Stimulated activated CD4-positive, alpha-beta T cell treated with anti-CD3 and anti-CD28 coated beads, Interleukin-4, amount 100 ng/mL, for 48 hours (primary cell): ENCODE data around the gene MAP1LC3C.
"Not testable (repeated sequence)": the region's sequence is repeated elsewhere in the genome, so short reads cannot be mapped to it uniquely, and the experiment has no call there.

Source experiments
- DNase-seq, 2 donors: peaks; one replicate each; pipeline ENCODE4 v3.0.0-alpha.2; 2020; ENCODE audit warnings: low read depth in 2 of 2

MAP1LC3C gene

GRCh38 chr1:241992734-241993133 is 6.2 kb downstream of the MAP1LC3C start:
- DNase-seq: no peak

- DNase-seq: no peak
Observed at GRCh38 chr1:241990040-241990439, 8.9 kb downstream of the MAP1LC3C start.

- DNase-seq: not testable (repeated sequence)
Observed at GRCh38 chr1:241988389-241988930, 10.4 kb downstream of the MAP1LC3C start.

GRCh38 chr1:241985787-241986186 is 13.1 kb downstream of the MAP1LC3C start:
- DNase-seq: peak in 1 of 2 donors; percentile 4

DNA sequence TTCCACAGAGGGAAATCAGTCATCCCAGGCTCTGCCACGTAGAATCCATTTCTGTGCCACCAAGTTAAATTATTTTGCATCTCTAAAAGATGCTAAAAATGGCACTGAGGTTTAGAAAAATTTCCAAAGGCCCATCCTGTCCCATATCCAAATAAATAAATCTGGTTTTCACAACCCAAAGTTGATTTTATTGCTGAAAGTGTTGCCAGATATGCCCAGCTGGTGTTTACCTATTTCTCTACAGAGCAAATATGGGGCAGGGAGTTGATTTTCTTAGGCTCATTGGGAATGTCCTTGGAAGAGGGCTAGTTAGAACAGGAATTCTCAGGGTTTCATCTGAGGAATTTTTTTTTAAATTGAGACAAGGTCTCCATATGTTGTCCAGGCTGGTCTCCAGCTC is 19.0 kb downstream of the MAP1LC3C start:
- no peak for DNase-seq

GRCh38 chr1:241979071-241979470 is 19.8 kb downstream of the MAP1LC3C start:
- no peak for DNase-seq

DNA sequence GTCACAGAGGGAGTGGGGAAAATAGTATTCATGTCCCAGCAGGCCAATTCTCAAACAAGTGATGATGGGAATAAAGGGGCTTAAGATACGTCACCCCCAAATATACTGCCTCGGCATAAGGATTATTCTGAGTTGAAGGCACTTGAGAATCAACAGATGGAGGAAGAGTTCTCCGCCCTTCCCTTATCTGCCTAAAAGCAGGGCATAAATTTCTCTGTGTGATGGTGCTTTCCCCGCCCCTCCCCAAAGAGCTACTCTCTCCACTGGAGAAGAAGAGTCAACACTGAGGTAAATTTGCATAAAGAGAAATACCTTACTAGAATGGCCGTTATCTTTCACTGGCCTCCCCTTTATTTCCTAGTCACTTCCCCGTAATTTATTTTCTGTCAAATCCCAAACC is 22.7 kb downstream of the MAP1LC3C start:
- DNase-seq: no peak

- DNase-seq: no peak
Observed at GRCh38 chr1:241972703-241973369, 26.1 kb downstream of the MAP1LC3C start.

DNA sequence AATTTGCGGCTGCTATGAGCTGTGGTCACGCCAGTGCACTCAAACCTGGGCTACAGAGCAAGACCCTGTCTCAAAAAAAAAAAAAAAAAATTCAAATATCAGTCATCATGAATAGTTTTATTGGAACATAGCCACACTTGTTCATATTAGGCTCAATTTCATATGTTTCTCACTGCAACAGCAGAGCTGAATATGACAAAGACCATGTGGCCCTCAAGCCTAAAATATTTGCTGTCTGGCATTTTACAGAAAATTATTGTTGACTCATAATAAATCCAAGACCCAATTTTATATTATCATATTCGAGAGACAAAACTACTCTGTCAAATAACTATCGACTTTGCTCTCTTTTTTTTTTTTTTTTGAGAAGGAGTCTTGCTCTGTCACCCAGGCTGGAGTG is 30.3 kb downstream of the MAP1LC3C start:
- no peak for DNase-seq

DNA sequence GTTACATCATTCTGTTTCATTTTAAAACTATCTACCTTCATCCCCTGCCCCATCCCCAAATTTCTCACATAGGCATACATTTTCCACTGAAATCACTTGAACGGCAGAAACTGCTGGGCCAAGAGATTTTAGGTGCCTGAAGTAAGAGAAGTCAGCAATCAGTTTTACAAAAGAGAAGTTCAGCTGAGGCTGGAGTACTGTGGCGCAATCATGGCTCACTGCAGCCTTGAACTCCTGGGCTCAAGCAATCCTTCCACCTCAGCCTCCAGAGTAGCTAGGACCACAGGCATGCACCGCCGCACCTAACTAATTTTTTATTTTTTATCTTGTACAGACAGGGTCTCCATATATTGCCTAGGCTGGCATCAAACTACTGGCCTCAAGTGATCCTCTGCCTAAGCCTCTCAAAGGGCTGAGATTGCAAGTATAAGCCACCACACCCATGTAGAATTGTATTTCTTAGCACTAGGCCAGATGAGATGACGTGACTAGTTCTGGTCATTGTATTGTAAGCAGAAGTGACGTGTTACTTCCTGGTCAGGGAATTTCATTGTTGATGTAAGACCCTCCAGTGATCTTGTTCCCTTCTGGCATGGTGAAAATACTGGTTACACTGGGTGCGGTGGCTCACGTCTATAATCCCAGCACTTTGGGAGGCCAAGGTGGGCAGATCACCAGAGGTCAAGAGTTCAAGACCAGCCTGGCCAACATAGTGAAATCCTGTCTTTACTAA is 34.2 kb downstream of the MAP1LC3C start:
- no peak for DNase-seq

GRCh38 chr1:241963722-241964121 is 35.2 kb downstream of the MAP1LC3C start:
- no peak for DNase-seq

DNA sequence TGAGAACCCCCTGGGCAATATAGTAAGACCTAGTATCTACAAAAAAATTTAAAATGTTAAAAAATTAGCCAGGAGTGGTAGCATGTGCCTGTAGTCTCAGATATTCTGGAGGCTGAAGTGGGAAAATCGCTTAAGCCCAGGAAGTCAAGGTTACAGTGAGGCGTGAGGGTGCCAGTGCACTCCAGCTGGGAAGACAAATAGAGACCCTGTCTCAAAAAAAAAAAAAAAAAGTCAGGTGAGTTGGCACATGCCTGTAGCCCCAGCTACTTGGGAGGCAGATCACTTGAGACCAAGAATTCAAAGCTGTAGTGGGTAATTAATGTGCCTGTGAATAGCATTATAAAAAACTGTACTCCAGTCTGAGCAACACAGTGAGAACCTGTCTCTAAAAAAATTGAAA is 36.7 kb downstream of the MAP1LC3C start:
- DNase-seq: no peak

- no peak for DNase-seq
Observed at GRCh38 chr1:241957692-241958494, 41.0 kb downstream of the MAP1LC3C start, which contains the start of gene BECN2. TSS of gene BECN2 (plus strand) at chr1:241957767. CDS start at chr1:241957767, 0 bp downstream.

GRCh38 chr1:241950390-241950789 is 48.5 kb downstream of the MAP1LC3C start:
- no peak for DNase-seq

- no peak for DNase-seq
Observed at GRCh38 chr1:241947354-241947753, 51.5 kb downstream of the MAP1LC3C start.
